Middle frontal gyrus (tissue), 1 donor: ENCODE results near the gene CSKMT.
A peak's percentile ranks its signal among the peaks of the same experiment; 100 is the strongest.
"Not testable (repeated sequence)": the region's sequence is repeated elsewhere in the genome, so short reads cannot be mapped to it uniquely, and the experiment has no call there.

Source experiments
- DNase-seq: peaks from one replicate; pipeline ENCODE4 v3.0.0-alpha.2; 2015; ENCODE audit warnings: low spot score; ENCODE audit errors: extremely low spot score

CSKMT gene

GRCh38 chr11:62687508-62688396 lies 22.6 kb downstream of the CSKMT start:
- no peak for DNase-seq

GRCh38 chr11:62688491-62688890 lies 23.4 kb downstream of the CSKMT start:
- no peak for DNase-seq

- peak; percentile 31 for DNase-seq
Measured at GRCh38 chr11:62689421-62690183, 24.5 kb downstream of the CSKMT start, which contains the start of gene LRRN4CL. TSS of gene LRRN4CL (minus strand) at chr11:62689530. CDS start at chr11:62688508, 1,022 bp downstream.

- not testable (repeated sequence) for DNase-seq
Measured at GRCh38 chr11:62693624-62694023, 28.5 kb downstream of the CSKMT start.

GRCh38 chr11:62694455-62695167 lies 29.5 kb downstream of the CSKMT start:
- no peak for DNase-seq

GRCh38 chr11:62702246-62702645 lies 37.1 kb downstream of the CSKMT start:
- no peak for DNase-seq

GRCh38 chr11:62703921-62704320 lies 38.8 kb downstream of the CSKMT start:
- DNase-seq, result not testable (repeated sequence)

- DNase-seq, result no peak
Measured at GRCh38 chr11:62705413-62705812, 40.3 kb downstream of the CSKMT start.

GRCh38 chr11:62705880-62706849 lies 41.1 kb downstream of the CSKMT start:
- DNase-seq, result peak; percentile 88

GRCh38 chr11:62706850-62707247 lies 41.7 kb downstream of the CSKMT start:
- DNase-seq, result no peak

GRCh38 chr11:62707277-62707861 lies 42.3 kb downstream of the CSKMT start, which contains the start of the genes BSCL2 and GNG3:
TSS of gene BSCL2 (minus strand) at chr11:62707424. CDS start at chr11:62707195, 229 bp downstream.
TSS of gene GNG3 (plus strand) at chr11:62707676. CDS start at chr11:62708296, 620 bp downstream.
- peak; percentile 81 for DNase-seq

- DNase-seq, result no peak
Measured at GRCh38 chr11:62708392-62708791, 43.3 kb downstream of the CSKMT start.

- DNase-seq, result no peak
Measured at GRCh38 chr11:62708793-62709192, 43.7 kb downstream of the CSKMT start.

GRCh38 chr11:62709247-62710000 lies 44.3 kb downstream of the CSKMT start:
- DNase-seq, result peak; percentile 96

GRCh38 chr11:62710001-62710345 lies 44.9 kb downstream of the CSKMT start:
- no peak for DNase-seq

GRCh38 chr11:62712276-62712812 lies 47.2 kb downstream of the CSKMT start:
- DNase-seq, result no peak

- DNase-seq, result no peak
Measured at GRCh38 chr11:62712861-62713260, 47.7 kb downstream of the CSKMT start.

GRCh38 chr11:62713343-62713742 lies 48.2 kb downstream of the CSKMT start:
- DNase-seq, result no peak
